Measurements from ENCODE around the gene RNF183.
A peak's percentile ranks its signal among the peaks of the same experiment; 100 is the strongest.

RNF183 gene

GRCh38 chr9:113302792-113303418 lies at the start of gene RNF183:
Gene RNF183 (minus strand): TSS chr9:113303376. CDS start chr9:113298184, 5,192 bp downstream.
- Histone ChIP-seq H3K4me3 (ENCODE audit: low read length) (no peak within 1 kb of the TSS), H3K27me3 (replicated peaks; ENCODE audit: control insufficient read depth, insufficient read depth, low read length) (peaks cover 15% of the 10 kb centered on the region), H3K4me1 (ENCODE audit: control insufficient read depth, insufficient read depth, low read length) (no peaks in the 10 kb centered on the region), H3K9ac (ENCODE audit: low read length) (no peak within 1 kb of the TSS), H3K36me3 (ENCODE audit: control insufficient read depth, insufficient read depth, low read length, severe bottlenecking) (no peaks in the 10 kb centered on the region), H3K9me3 (ENCODE audit: control insufficient read depth, low read length) (no peaks in the 10 kb centered on the region)
- DNase-seq (ENCODE audit: low read depth) = no peak

- Histone ChIP-seq H3K9ac (ENCODE audit: low read length) (no peak overlapping the region), H3K27me3 (replicated peaks; ENCODE audit: control insufficient read depth, insufficient read depth, low read length) (peaks cover 61% of the 10 kb centered on the region), H3K9me3 (ENCODE audit: control insufficient read depth, low read length) (no peaks in the 10 kb centered on the region), H3K36me3 (ENCODE audit: control insufficient read depth, insufficient read depth, low read length, severe bottlenecking) (no peaks in the 10 kb centered on the region), H3K4me3 (ENCODE audit: low read length) (no peak overlapping the region), H3K4me1 (ENCODE audit: control insufficient read depth, insufficient read depth, low read length) (peaks cover 4% of the 10 kb centered on the region)
- no peak for DNase-seq (ENCODE audit: low read depth)
These were observed 49.2 kb upstream of the RNF183 start for GRCh38 chr9:113352411-113352810.

GRCh38 chr9:113352006-113352405 lies 48.8 kb upstream of the RNF183 start:
- H3K9me3 ChIP-seq (ENCODE audit: control insufficient read depth, low read length) = no peaks in the 10 kb centered on the region
- DNase-seq (ENCODE audit: low read depth) = no peak
- H3K9ac ChIP-seq (ENCODE audit: low read length) = no peak overlapping the region
- no peak overlapping the region for H3K4me3 ChIP-seq (ENCODE audit: low read length)
- H3K36me3 ChIP-seq (ENCODE audit: control insufficient read depth, insufficient read depth, low read length, severe bottlenecking) = no peaks in the 10 kb centered on the region
- H3K27me3 ChIP-seq (replicated peaks; ENCODE audit: control insufficient read depth, insufficient read depth, low read length) = peaks cover 59% of the 10 kb centered on the region
- peaks cover 4% of the 10 kb centered on the region for H3K4me1 ChIP-seq (ENCODE audit: control insufficient read depth, insufficient read depth, low read length)

- Histone ChIP-seq H3K27me3 (replicated peaks; ENCODE audit: control insufficient read depth, insufficient read depth, low read length) (peaks cover 52% of the 10 kb centered on the region), H3K4me3 (ENCODE audit: low read length) (no peak overlapping the region), H3K9me3 (ENCODE audit: control insufficient read depth, low read length) (no peaks in the 10 kb centered on the region), H3K4me1 (ENCODE audit: control insufficient read depth, insufficient read depth, low read length) (peaks cover 4% of the 10 kb centered on the region), H3K9ac (ENCODE audit: low read length) (no peak overlapping the region), H3K36me3 (ENCODE audit: control insufficient read depth, insufficient read depth, low read length, severe bottlenecking) (no peaks in the 10 kb centered on the region)
- no peak for DNase-seq (ENCODE audit: low read depth)
These were observed 47.8 kb upstream of the RNF183 start for GRCh38 chr9:113350937-113351336.

GRCh38 chr9:113350107-113350661 lies 47.0 kb upstream of the RNF183 start:
- Histone ChIP-seq H3K4me3 (ENCODE audit: low read length) (peak overlapping the region; percentile 62), H3K27me3 (replicated peaks; ENCODE audit: control insufficient read depth, insufficient read depth, low read length) (peaks cover 50% of the 10 kb centered on the region)
- DNase-seq (ENCODE audit: low read depth) = no peak

GRCh38 chr9:113349445-113350094 lies 46.4 kb upstream of the RNF183 start, which contains the start of gene BSPRY:
Gene BSPRY (plus strand): TSS chr9:113349541. CDS start chr9:113349580, 39 bp downstream.
- Histone ChIP-seq H3K4me3 (ENCODE audit: low read length) (peak within 1 kb of the TSS; percentile 62), H3K9me3 (ENCODE audit: control insufficient read depth, low read length) (no peaks in the 10 kb centered on the region), H3K9ac (ENCODE audit: low read length) (no peak within 1 kb of the TSS), H3K4me1 (ENCODE audit: control insufficient read depth, insufficient read depth, low read length) (peaks cover 4% of the 10 kb centered on the region), H3K36me3 (ENCODE audit: control insufficient read depth, insufficient read depth, low read length, severe bottlenecking) (no peaks in the 10 kb centered on the region), H3K27me3 (replicated peaks; ENCODE audit: control insufficient read depth, insufficient read depth, low read length) (peaks cover 44% of the 10 kb centered on the region)
- no peak for DNase-seq (ENCODE audit: low read depth)

More at GRCh38 chr9:113350107-113350661, 47.0 kb upstream of the RNF183 start:
- H3K36me3 ChIP-seq (ENCODE audit: control insufficient read depth, insufficient read depth, low read length, severe bottlenecking) = no peaks in the 10 kb centered on the region
- peaks cover 4% of the 10 kb centered on the region for H3K4me1 ChIP-seq (ENCODE audit: control insufficient read depth, insufficient read depth, low read length)
- no peak overlapping the region for H3K9ac ChIP-seq (ENCODE audit: low read length)
- no peaks in the 10 kb centered on the region for H3K9me3 ChIP-seq (ENCODE audit: control insufficient read depth, low read length)

- peaks cover 6% of the 10 kb centered on the region for H3K4me1 ChIP-seq (ENCODE audit: control insufficient read depth, insufficient read depth, low read length)
- H3K27me3 ChIP-seq (replicated peaks; ENCODE audit: control insufficient read depth, insufficient read depth, low read length) = peaks cover 38% of the 10 kb centered on the region
- DNase-seq (ENCODE audit: low read depth) = no peak
- no peaks in the 10 kb centered on the region for H3K36me3 ChIP-seq (ENCODE audit: control insufficient read depth, insufficient read depth, low read length, severe bottlenecking)
- no peak overlapping the region for H3K9ac ChIP-seq (ENCODE audit: low read length)
- H3K4me3 ChIP-seq (ENCODE audit: low read length) = peak overlapping the region; percentile 62
- no peaks in the 10 kb centered on the region for H3K9me3 ChIP-seq (ENCODE audit: control insufficient read depth, low read length)
These were observed 45.9 kb upstream of the RNF183 start for GRCh38 chr9:113349066-113349444.

- no peak for DNase-seq (ENCODE audit: low read depth)
- peaks cover 34% of the 10 kb centered on the region for H3K27me3 ChIP-seq (replicated peaks; ENCODE audit: control insufficient read depth, insufficient read depth, low read length)
- no peaks in the 10 kb centered on the region for H3K36me3 ChIP-seq (ENCODE audit: control insufficient read depth, insufficient read depth, low read length, severe bottlenecking)
- peaks cover 11% of the 10 kb centered on the region for H3K4me1 ChIP-seq (ENCODE audit: control insufficient read depth, insufficient read depth, low read length)
- H3K9ac ChIP-seq (ENCODE audit: low read length) = no peak overlapping the region
- no peaks in the 10 kb centered on the region for H3K9me3 ChIP-seq (ENCODE audit: control insufficient read depth, low read length)
- no peak overlapping the region for H3K4me3 ChIP-seq (ENCODE audit: low read length)
These were observed 45.3 kb upstream of the RNF183 start for GRCh38 chr9:113348437-113348836.

GRCh38 chr9:113345671-113346070 lies 42.5 kb upstream of the RNF183 start:
- H3K4me1 ChIP-seq (ENCODE audit: control insufficient read depth, insufficient read depth, low read length) = peaks cover 14% of the 10 kb centered on the region
- no peak overlapping the region for H3K9ac ChIP-seq (ENCODE audit: low read length)
- no peaks in the 10 kb centered on the region for H3K36me3 ChIP-seq (ENCODE audit: control insufficient read depth, insufficient read depth, low read length, severe bottlenecking)
- H3K27me3 ChIP-seq (replicated peaks; ENCODE audit: control insufficient read depth, insufficient read depth, low read length) = peaks cover 11% of the 10 kb centered on the region
- H3K9me3 ChIP-seq (ENCODE audit: control insufficient read depth, low read length) = no peaks in the 10 kb centered on the region
- no peak overlapping the region for H3K4me3 ChIP-seq (ENCODE audit: low read length)
- DNase-seq (ENCODE audit: low read depth) = no peak

GRCh38 chr9:113345190-113345589 lies 42.0 kb upstream of the RNF183 start:
- Histone ChIP-seq H3K27me3 (replicated peaks; ENCODE audit: control insufficient read depth, insufficient read depth, low read length) (peaks cover 6% of the 10 kb centered on the region), H3K9me3 (ENCODE audit: control insufficient read depth, low read length) (no peaks in the 10 kb centered on the region)
- no peak for DNase-seq (ENCODE audit: low read depth)

GRCh38 chr9:113343732-113344231 lies 40.6 kb upstream of the RNF183 start:
- no peaks in the 10 kb centered on the region for H3K27me3 ChIP-seq (replicated peaks; ENCODE audit: control insufficient read depth, insufficient read depth, low read length)
- H3K4me1 ChIP-seq (ENCODE audit: control insufficient read depth, insufficient read depth, low read length) = peaks cover 14% of the 10 kb centered on the region
- peak overlapping the region; percentile 41 for H3K9ac ChIP-seq (ENCODE audit: low read length)
- no peaks in the 10 kb centered on the region for H3K9me3 ChIP-seq (ENCODE audit: control insufficient read depth, low read length)
- no peaks in the 10 kb centered on the region for H3K36me3 ChIP-seq (ENCODE audit: control insufficient read depth, insufficient read depth, low read length, severe bottlenecking)
- DNase-seq (ENCODE audit: low read depth) = peak; percentile 38
- no peak overlapping the region for H3K4me3 ChIP-seq (ENCODE audit: low read length)

More at GRCh38 chr9:113345190-113345589, 42.0 kb upstream of the RNF183 start:
- H3K4me1 ChIP-seq (ENCODE audit: control insufficient read depth, insufficient read depth, low read length) = peaks cover 14% of the 10 kb centered on the region
- no peak overlapping the region for H3K9ac ChIP-seq (ENCODE audit: low read length)
- no peak overlapping the region for H3K4me3 ChIP-seq (ENCODE audit: low read length)
- no peaks in the 10 kb centered on the region for H3K36me3 ChIP-seq (ENCODE audit: control insufficient read depth, insufficient read depth, low read length, severe bottlenecking)
